GM18867 (cell line): Measurements from ENCODE around the gene CHEK1.
"Not testable (repeated sequence)": the region's sequence is repeated elsewhere in the genome, so short reads cannot be mapped to it uniquely, and the experiment has no call there.

Source experiments
- ATAC-seq: cut with Tn5 transposase; IDR thresholded peaks from one replicate; pipeline ENCODE4 v1.9.1; 2021; ENCODE audit warnings: mild to moderate bottlenecking, moderate library complexity; ENCODE audit not compliant: unreplicated experiment

The CHEK1 gene

DNA sequence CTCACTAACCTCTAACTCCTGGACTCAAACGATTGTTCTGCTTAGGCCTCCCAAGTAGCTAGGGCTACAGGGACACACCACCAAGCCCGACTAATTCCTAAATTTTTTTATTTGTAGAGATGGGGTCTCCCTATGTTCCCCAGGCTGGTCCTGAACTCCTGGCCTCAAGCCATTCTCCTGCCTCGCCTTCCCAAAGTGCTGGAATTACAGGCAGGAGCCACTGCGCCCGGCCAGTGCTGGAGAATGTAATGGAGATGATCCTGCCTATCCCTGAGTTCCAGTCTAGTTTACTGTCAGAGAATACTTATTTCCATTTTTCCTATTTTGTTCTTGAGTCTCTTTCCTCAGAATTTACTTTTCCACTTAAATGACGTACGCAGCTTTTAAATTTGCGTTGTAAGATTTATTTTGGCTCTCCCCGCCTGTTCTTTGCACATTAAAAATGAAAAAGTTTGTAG, at the start of gene CHEK1:
TSS of gene CHEK1 (plus strand) at position 408 of the 458 bp plus-strand sequence. CDS start 1,606 bp downstream, outside the sequence.
- ATAC-seq: no peak

DNA sequence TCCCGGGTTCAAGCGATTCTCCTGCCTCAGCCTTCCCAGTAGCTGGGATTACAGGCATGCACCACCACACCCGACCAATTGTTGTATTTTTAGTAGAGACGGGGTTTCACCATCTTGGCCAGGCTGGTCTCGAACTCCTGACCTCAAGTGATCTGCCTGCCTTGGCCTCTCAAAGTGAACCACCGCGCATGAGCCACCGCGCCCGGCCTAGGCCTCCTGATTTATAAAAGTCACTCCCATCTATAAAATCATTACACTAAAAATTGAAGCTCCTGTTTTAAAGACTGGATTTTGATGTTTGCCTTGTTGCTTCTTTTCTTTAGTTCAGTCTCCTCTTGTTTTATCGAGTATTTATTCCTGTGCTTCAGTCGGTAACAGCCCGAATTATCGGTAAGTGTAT, 47.8 kb upstream of the CHEK1 start:
- not testable (repeated sequence) for ATAC-seq

DNA sequence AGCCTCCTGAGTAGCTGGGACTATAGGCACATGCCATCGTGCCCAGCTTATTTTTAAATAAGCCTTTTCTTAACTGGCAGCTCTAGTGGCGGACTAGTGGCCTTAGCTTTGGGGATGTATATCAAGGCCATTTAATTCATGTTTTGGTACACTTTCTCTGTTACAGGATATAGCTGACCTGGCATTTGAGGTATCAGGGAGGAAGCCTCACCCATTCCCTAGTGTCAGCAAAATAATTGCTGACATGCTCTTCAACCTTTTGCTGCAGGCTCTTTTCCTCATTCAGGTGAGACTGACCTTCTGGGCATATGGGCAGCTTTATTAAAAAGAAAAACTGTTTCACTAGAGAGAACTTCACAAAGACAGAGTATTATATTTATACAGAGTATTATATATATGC, 46.2 kb upstream of the CHEK1 start:
- ATAC-seq: no peak

DNA sequence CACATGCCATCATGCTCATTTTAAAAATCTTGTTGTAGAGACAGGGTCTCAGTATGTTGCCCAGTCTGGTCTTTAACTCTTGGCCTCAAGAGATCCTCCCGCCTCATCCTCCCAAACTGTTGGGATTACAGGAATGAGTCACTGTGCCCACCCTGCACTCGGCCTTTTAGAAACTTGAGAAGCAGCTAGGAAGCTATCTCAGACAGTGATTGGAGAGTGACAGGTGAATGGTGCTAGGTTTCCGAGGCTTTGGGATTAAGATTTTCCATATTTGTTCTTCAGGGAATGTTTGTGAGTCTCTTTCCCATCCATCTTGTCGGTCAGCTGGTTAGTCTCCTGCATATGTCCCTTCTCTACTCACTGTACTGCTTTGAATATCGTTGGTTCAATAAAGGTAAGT, 45.2 kb upstream of the CHEK1 start:
- no peak for ATAC-seq

DNA sequence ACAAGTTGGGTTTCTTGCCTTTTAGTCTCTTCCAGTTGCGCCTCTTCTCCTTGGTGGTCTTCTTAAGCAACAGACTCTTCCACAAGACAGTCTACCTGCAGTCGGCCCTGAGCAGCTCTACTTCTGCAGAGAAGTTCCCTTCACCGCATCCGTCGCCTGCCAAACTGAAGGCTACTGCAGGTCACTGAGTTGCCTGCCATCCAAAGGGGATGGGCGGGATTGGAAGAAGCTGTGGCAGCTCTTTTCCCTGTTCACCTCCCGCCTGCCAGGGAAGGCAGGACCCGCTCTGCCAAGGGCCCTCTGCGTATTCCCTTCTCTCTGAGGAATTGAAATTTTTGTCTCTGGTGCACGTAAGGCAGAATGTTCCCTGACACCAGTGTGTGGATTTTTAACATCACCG, 41.5 kb upstream of the CHEK1 start:
- no peak for ATAC-seq

DNA sequence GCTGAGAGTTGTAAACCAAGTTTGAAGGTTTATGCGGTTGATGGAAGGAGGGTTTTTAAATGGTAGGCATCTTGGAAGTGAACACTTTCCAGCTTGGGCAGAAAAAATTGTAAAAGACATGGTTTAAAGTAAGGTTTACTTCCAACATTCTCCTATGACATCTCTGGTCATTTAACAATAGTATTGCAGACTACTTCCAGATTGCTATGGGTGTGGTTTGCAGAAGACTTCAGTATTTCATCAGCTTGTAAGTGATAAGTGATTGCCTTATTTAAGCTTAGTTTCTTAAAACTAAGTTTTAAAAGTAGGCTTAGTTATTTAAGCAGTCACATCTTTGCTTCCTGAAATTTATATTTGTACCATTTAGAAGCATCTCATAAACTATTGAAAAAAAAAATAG, 39.5 kb upstream of the CHEK1 start:
- no peak for ATAC-seq

DNA sequence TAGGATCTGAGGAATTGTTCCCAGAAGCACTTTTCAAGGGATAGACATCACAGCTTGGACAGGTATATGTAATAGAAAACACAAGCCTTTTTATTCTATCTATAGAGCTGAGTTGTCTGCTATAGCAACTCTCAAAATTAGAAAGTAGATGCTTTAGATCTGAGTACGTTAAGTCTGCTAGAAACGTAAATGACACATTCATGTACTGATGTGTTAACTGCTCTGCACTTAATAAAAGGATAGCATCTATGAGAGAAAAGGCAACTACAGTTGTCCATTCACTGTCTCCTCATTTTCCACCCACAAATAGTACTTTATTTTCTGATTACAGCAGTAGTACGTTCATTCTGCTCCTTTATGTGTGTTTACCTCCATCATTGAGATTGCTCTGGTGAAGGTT, 38.3 kb upstream of the CHEK1 start:
- ATAC-seq: no peak

DNA sequence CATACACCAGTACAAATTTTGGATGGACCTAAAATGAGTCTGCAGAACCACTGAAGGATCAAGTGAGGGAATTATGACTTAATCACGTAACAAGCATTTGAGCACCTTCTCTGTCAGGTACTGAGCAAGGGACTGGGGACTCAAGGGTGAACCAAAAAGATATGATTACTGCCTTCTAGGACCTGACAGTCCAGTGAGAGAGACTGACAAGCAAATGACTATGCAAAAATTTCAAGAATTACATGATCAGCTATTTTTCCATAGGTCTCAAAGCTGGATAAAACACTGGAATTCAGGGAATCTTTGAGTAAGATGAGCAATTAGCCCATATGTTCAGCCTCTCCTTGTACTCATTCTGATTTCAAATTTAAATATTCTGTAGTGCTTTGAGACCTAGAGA, 37.5 kb upstream of the CHEK1 start:
- no peak for ATAC-seq

DNA sequence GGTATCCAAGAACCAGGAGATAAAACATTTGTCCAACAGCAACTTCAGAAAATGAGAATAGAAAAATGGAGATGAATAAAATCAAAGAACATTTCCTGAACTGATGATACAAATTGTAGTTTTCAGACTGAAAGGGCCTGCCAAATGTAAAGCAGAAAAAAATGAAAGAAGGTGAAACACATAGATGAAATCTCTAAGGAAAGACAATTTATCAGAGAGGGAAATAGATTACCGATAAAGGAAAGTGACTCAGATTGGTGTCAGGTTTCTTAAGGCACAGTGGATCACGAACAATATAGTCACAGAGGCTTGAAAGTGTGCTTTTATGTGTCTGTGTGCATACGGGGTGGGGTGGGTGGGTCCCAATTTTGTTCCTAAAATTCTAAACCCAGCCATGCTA, 36.5 kb upstream of the CHEK1 start:
- ATAC-seq: no peak

DNA sequence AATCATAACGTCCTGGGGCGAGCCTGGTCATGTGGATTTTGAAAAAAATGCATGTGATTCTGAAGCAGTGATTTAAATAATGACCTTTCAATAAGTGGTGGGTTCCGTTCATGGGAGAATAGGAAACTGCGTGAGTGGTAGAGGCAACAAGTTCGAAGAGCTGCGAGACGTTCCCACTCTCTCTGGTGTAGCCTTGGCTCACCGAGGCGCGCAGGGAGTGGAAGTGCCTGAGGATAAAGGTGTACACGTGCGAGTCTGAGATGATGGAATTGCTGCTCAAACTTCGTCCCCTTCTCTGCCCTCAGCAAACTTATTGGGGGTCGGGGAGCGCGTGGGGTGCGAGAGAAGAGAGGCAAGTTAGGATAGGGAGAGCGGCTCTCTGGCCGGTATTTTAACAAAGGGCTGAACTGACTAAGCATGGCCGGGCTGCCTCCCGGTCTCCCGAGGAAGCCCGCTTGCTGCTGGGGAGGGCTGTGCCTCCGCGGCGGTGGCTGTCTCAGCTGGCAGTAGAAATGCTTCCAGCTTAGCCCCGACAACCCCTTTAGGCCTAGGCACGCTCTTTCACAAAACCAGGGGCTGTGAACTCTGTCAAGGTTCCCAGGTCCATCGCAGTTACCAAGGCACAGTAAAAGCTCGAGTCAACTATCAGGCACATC, 33.2 kb upstream of the CHEK1 start:
- peak; percentile 17 for ATAC-seq

DNA sequence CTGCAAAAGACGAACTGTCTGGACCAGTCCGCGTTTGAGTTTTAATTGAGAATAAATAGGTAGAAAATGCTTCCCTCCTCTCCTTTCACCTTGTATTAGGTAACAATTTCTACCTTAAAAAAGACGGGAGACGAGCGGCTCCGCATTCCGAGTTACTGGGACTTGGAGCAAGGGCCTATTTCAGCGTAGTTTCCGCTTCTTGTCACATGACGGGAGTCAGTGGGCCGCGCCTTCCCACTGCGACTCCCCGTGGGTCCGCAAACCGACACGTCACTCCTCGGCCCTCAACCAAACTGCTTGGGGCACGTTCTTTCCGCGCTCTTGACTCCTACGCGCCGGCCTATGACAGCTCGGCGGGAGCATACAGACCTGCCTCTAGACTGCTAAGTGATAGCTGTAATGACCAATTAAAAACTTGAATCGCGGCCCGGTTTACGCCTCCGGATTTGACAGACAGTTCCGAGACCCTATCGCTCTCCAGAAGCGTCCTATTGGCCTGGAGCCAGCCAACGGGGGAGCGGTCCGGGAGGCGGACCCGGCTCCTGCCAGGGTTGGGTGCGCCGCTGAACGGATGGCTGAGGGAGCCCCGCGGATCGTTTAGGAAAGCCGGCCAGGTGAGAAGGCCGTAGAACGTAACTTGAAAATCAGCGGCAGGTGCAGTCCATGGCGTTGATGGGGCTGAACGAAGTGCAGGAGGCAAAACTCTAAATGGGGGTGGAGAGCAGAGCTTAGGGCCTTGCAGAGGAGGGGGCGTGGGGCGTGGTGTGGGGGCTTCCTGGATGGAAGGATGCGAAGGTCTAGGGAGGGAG, 32.5 kb upstream of the CHEK1 start, which contains the start of gene STT3A:
TSS of gene STT3A (plus strand) at position 548 of the 809 bp plus-strand sequence. CDS start 3,064 bp downstream, outside the sequence.
- peak; percentile 96 for ATAC-seq

DNA sequence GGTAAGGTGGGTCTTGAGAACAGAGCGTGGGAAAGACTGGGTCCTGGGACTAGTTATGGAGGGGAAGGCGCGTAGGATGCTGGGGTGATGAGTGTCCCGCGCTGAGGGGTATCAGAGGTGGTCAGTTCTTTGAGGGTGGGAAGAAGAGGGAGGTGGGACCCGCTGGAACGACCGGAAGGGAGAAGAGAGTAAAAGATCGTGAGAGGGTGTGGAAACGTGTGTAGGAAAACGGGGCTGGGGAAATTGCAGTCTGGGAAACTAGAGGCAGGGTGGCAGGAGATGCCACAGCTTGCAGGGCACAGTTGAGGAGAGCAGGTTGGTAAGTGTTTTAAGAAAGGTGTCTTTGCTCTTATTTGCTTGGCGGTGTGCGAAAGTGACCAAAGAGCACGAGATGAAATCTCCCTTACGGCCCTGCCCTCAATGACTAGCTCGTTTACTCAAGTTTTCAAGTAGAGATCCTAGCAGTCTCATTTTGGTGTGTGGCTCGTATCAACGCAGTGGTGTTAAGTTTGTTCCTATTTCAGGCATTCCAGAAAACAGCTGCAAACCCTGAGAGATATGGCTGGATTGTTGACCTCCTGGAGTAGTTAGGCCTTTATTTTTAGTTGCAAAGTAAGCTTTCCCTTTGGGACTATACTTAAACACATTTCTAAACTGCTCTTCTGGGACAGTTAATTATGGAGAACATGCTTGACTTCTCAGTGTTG, 31.7 kb upstream of the CHEK1 start:
- ATAC-seq: peak; percentile 1

DNA sequence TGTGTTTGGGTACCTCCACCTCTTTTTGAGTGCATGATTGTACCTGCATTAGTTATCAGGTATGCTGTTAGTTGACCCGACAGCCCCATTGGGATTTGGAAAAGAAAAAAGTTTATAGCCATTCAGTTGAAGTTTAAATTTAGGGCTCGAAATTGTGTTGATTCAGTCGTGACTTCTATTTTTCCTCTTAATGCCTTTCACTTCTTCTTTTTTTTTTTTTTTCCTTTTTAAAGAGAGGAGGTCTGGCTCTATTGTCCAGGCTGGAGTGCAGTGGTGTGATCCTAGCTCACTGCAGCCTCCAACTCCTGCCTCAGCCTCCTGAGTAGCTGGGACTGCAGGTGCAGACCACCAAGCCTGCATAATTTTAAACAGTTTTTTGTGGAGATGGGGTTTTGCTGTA, 30.0 kb upstream of the CHEK1 start:
- ATAC-seq: no peak

DNA sequence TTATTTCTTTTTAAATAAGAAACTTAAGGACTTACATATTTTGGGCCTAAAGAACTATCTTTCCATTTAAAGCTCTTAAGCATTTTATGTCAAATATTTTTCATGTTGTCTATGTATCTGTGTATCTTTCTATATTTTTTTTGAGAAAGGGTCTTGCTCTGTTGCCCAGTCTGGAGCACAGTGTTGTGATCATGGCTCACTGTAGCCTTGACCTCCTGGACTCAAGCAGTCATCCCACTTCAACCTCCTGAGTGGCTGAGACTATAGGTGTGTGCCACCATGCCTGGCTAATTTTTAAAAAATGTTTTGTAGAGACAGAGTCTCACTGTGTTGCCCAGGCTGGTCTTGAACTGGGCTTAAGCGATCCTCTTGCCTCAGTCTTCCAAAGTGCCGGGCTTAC, 24.3 kb upstream of the CHEK1 start:
- no peak for ATAC-seq

DNA sequence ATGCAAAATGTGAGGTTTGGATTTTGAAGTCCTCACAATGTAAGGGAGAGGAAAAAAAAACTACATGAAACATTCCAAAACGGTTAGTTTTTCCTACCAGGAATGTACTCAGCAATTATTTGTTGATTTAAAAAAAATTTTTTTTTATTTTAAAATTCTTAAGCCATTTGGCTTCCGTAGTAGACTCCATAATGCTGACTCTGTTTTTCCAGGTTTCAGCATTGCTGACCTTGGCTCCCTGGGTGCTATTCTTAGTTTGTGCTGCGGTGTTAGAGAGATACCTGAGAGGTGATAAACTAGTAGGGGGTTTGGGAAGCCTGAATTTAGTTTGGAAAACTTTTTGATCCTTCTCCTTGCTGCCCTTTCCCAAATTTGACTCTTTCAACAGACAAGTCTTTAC, 21.8 kb upstream of the CHEK1 start:
- no peak for ATAC-seq

DNA sequence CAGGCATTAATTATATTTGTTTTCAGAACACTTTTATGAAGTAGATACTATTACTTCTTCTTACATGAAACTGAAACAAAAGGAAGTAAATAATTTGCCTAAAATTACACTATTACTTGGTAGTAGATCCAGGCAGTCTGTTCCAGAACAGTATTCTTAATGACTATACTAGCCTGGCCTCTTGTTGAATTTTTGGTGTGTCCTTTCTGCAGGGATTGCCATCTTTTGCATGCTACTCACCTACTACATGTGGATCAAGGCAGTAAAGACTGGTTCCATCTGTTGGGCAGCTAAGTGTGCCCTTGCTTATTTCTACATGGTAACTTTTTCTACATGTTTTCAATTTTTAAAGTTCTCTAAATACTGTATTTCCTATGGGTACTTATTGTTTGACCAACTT, 19.5 kb upstream of the CHEK1 start:
- ATAC-seq: no peak

DNA sequence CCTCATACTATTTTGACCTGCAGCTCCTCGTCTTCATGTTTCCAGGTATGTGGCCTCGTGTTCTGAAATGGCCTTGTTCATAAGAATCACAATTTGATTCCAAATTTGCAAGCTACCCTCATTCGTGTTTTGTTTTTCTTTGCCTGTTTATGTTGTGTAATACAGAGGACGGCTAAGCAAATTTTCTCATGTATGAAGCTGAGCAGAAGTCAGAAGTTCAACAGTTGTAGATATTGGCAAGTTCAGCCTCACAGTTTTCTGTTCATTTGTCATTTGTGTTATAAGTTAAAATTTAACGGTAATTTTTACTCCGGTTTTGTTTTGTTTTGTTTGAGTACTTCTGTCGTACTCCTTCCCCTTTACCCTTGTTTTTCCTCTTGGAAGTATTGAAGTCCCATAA, 15.4 kb upstream of the CHEK1 start:
- ATAC-seq: no peak

DNA sequence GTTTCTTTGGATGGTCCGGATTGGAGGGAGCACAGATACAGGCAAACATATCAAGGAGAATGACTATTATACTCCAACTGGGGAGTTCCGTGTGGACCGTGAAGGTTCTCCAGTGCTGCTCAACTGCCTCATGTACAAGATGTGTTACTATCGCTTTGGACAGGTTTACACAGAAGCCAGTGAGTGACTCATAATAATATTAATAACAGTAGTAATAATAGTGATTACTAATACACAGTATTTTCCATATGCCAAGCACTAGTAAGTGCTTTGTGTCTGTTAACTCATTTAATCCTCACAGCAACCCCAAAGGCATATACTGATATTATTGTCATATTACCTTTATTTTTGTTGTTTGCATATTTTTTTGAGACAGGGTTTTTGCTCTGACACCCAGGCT, 6.6 kb upstream of the CHEK1 start:
- ATAC-seq: no peak

DNA sequence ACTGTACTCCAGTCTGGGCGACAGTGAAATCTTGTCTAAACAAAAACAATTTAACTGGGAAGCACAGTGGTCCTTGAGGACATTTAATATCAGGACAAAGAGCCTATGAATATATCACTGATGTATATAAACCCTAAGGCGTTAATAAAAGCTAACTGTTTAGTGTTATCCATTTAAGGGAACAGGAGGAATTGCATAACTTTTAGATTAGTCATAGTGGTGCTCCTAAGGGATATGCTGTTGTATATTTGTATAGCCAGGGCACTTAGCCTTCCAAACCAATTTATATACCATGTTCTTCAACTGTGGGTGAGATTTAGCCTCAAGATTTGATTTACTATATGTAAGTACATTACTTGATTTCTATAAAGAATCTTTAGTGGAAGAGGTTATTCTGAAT, 3.0 kb upstream of the CHEK1 start:
- no peak for ATAC-seq

DNA sequence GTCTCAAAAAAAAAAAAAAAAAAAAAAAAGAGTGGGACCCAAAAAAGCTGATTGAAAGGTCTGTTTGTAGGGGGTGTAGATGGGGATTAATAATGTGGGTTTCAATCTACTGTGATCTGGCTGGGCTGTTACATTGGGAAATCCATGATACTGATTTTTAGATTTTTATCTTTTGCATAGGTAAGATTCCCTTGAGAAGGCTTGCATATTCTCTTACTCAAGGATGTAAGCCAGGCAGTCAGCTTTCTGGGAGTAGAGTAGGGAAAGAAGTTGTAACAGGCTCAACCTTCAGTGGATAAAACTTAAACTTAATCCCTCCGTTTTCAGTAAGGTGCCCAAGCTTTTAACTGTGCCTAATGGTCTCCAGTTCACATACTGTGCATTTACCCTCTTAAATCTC, 1.9 kb upstream of the CHEK1 start:
- no peak for ATAC-seq

DNA sequence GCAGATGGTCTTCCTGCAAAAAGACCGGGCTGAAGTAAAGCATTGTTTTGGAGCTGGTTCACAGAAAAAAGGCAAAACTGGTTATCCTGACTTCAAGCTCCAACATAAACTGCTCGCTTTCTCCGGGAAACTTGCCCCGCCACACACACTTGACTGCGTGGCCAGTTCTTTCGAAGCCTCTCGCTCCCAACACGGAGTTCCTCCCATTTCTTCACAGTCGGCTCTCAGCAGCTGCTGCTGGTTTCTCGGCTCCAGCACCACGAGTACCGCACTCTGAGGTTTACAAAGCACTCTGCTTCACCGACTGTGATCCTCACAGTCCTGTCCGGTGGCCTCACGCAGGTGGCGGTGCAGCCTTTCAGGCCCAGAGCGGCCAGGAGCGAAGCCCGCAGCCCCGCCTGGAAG, 264 bp downstream of the CHEK1 start:
- ATAC-seq: no peak
